Activated CD8-positive, alpha-beta T cell treated with anti-CD3 and anti-CD28 coated beads for 36 hours (primary cell): ENCODE data around the gene CCDC116. TPM values are rescaled to one million over a fixed set of nuclear protein-coding genes. Genes with fewer than 3 reads are reported as not detected.
A peak's percentile ranks its signal among the peaks of the same experiment; 100 is the strongest.

ENCODE experiments used
- ATAC-seq: fragments of 200-7000 bp; cut with Tn5 transposase; one replicate; pipeline ENCODE4 v1.10.0; 2021; ENCODE audit warnings: mild to moderate bottlenecking, moderate library complexity
- CTCF ChIA-PET: fragments of 350-600 bp; sonication (Branson Sonifier 250); formaldehyde crosslinking; loops from one replicate; lab custom pipeline; 2021; ENCODE audit warnings: antibody characterized with exemption; lab: Charles Lee
- POLR2A ChIA-PET: fragments of 350-600 bp; sonication (Branson Sonifier 250); formaldehyde crosslinking; loops from one replicate; lab custom pipeline; 2021; ENCODE audit warnings: antibody characterized with exemption; lab: Charles Lee
- DNase-seq: peaks from one replicate; pipeline ENCODE4 v3.0.0-alpha.2; 2020
- H3K27ac Mint-ChIP-seq: one replicate; pipeline ENCODE4 v1.8.0; 2021; ENCODE audit warnings: mild to moderate bottlenecking, mixed read lengths
- H3K27me3 Mint-ChIP-seq: one replicate; pipeline ENCODE4 v1.8.0; 2021; ENCODE audit warnings: mixed read lengths
- H3K36me3 Mint-ChIP-seq: one replicate; pipeline ENCODE4 v1.8.0; 2021; ENCODE audit warnings: low read depth, mixed read lengths
- H3K4me1 Mint-ChIP-seq: one replicate; pipeline ENCODE4 v1.8.0; 2021; ENCODE audit warnings: low read depth, mixed read lengths
- H3K4me3 Mint-ChIP-seq: one replicate; pipeline ENCODE4 v1.8.0; 2021; ENCODE audit warnings: mild to moderate bottlenecking, moderate library complexity, mixed read lengths
- H3K9me3 Mint-ChIP-seq: one replicate; pipeline ENCODE4 v1.8.0; 2021; ENCODE audit warnings: mixed read lengths
- intact Hi-C: fragments of 100-400 bp; cut with micrococcal nuclease; formaldehyde crosslinking; loops from one replicate; pipeline ENCODE4 v1.10.0; 2022
- total RNA-seq, 2 experiments: library from RNA; stranded (reverse); gene quantifications; one replicate each; pipeline ENCODE4 v1.2.3, GENCODE V29; 2021
- TF ChIP-seq, protein P1 (sequence below): fragments of 200-600 bp; IDR thresholded peaks from one replicate; pipeline ENCODE4 v1.8.0; 2022; ENCODE audit warnings: antibody characterized with exemption, mild to moderate bottlenecking

Gene CCDC116
- total RNA-seq, 2 experiments from 2014 or later: 0.45 TPM; not detected in 1

GRCh38 chr22:21623648-21623970 is 9.0 kb upstream of the CCDC116 start:
- H3K27me3 Mint-ChIP-seq: no peaks in the 10 kb centered on the region
- no peaks in the 10 kb centered on the region for H3K9me3 Mint-ChIP-seq
- H3K4me3 Mint-ChIP-seq: no peak overlapping the region
- DNase-seq (no peak), ATAC-seq (no peak)
- ChIA-PET CTCF (interaction anchor here (0.6 to 6.5 kb wide), 7 partner anchors 9 to 23 kb away, joined by 3 to 37 read pairs (median 3); partner anchors contain the start of genes CCDC116 and SDF2L1), POLR2A (interaction anchor here (2.2 kb wide), 1 partner anchor 19 kb away, joined by 11 read pairs; the partner anchor contains the start of gene SDF2L1)
- TF ChIP-seq, protein P1, sequence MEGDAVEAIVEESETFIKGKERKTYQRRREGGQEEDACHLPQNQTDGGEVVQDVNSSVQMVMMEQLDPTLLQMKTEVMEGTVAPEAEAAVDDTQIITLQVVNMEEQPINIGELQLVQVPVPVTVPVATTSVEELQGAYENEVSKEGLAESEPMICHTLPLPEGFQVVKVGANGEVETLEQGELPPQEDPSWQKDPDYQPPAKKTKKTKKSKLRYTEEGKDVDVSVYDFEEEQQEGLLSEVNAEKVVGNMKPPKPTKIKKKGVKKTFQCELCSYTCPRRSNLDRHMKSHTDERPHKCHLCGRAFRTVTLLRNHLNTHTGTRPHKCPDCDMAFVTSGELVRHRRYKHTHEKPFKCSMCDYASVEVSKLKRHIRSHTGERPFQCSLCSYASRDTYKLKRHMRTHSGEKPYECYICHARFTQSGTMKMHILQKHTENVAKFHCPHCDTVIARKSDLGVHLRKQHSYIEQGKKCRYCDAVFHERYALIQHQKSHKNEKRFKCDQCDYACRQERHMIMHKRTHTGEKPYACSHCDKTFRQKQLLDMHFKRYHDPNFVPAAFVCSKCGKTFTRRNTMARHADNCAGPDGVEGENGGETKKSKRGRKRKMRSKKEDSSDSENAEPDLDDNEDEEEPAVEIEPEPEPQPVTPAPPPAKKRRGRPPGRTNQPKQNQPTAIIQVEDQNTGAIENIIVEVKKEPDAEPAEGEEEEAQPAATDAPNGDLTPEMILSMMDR: no peak
- peaks cover 30% of the 10 kb centered on the region for H3K36me3 Mint-ChIP-seq
- H3K4me1 Mint-ChIP-seq: peaks cover 30% of the 10 kb centered on the region
- intact Hi-C loops: no loop called here
- H3K27ac Mint-ChIP-seq: no peak overlapping the region

DNA sequence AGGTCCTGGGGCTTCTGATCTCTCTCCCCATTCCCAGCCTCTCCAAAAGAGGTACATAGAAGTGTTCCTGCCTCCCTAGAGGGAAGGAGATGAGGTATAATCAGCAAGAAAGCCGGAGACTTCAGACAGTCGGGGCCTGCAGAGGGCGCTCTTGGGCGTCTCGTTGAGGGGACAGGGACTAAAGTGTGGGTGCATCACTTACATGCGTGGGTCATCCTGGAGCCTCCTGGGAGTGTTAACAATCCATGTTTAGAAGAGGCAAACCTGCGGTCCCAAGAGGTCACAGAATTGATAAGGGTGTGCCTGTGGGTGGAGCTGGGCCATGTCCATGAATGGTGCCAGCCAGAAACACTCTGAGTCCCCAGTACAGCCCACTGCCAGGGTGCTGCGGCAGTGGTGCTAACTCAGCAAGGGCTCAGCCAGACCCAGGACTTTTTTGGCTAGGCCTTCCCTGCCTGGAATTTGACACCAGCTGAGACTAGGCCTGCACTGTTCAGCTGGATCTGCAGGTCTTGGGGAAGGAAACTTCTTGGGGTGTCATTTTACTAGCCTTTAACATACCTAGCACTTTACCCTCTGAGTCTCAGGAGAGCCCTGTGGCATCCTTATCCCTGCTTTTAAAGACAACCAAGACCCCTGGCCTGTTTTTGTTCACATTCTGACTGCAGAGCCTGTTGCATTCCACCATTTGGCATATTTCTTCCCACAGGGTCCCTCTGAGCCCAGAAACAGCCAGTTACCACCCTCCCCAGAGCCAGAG is 8.3 kb upstream of the CCDC116 start:
- intact Hi-C loops: no loop called here
- Mint-ChIP-seq H3K27ac (peak overlapping the region; percentile 73), H3K9me3 (no peaks in the 10 kb centered on the region), H3K27me3 (no peaks in the 10 kb centered on the region), H3K4me1 (peaks cover 32% of the 10 kb centered on the region), H3K4me3 (no peak overlapping the region), H3K36me3 (peaks cover 35% of the 10 kb centered on the region)
- DNase-seq (peak; percentile 66), ATAC-seq (no peak)
- ChIA-PET CTCF (interaction anchor here (1.1 to 6.5 kb wide), 5 partner anchors 8 to 22 kb away, joined by 3 to 37 read pairs (median 8); partner anchors contain the start of genes CCDC116 and SDF2L1), POLR2A (interaction anchor here (0.6 to 2.2 kb wide), 6 partner anchors 8 to 604 kb away, joined by 3 to 11 read pairs (median 5); partner anchors contain the start of gene SDF2L1)
- TF ChIP-seq, protein P1: peak; percentile 65

DNA sequence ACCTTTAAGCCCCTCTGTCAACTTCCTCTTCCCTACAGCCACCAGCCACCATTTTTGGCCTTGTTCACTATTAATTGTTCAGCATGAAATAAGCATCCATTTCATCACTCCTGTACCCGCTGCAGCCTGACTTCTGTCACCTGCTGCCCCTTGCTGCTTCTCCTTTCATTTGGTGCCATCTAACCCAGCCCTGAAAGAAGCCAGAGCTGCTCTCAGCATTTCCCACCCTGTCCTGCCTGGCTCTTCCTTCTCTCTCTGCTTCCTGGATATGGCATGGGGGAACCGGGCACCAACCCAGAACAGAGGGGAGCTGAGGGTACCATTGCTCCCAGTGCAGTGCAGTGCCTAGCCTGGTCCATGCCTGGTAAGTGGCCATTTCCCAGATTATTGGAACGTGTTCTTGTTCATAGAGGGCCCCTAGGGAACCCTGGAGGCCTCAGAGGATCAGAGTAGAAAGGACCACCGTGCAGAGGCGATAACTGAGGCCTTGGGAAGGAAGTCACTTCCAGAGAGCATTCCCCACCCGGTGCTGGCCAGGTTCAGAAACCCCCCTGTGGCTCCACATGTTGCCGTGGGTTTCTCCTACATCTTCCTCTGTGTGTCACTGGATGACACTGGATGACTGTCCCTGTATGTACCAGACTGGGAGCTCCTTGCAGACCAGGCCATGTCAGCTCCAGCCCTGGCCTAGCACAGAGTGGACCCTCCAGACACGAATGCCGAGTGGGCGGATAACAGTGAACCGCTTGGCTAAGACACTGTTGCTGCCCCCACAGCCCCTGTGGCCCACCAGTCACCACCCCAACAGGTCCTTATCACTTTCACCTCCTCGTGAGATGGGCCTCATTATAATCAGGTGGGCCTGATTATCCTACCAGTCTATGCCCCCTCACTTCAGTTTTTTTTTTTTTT is 7.4 kb upstream of the CCDC116 start:
- intact Hi-C loops: no loop called here
- H3K4me1 Mint-ChIP-seq: peaks cover 32% of the 10 kb centered on the region
- POLR2A ChIA-PET: interaction anchor here (0.6 to 1.5 kb wide), 5 partner anchors 9 to 604 kb away, joined by 3 to 6 read pairs (median 5); no protein-coding TSS in a partner anchor
- TF ChIP-seq, protein P1: no peak
- no peak overlapping the region for H3K4me3 Mint-ChIP-seq
- ATAC-seq (no peak), DNase-seq (no peak)
- H3K9me3 Mint-ChIP-seq: no peaks in the 10 kb centered on the region
- no peaks in the 10 kb centered on the region for H3K27me3 Mint-ChIP-seq
- CTCF ChIA-PET: interaction anchor here (0.8 to 6.5 kb wide), 5 partner anchors 11 to 21 kb away, joined by 3 to 37 read pairs (median 8); partner anchors contain the start of gene SDF2L1
- H3K36me3 Mint-ChIP-seq: peaks cover 34% of the 10 kb centered on the region
- H3K27ac Mint-ChIP-seq: peak overlapping the region; percentile 73

DNA sequence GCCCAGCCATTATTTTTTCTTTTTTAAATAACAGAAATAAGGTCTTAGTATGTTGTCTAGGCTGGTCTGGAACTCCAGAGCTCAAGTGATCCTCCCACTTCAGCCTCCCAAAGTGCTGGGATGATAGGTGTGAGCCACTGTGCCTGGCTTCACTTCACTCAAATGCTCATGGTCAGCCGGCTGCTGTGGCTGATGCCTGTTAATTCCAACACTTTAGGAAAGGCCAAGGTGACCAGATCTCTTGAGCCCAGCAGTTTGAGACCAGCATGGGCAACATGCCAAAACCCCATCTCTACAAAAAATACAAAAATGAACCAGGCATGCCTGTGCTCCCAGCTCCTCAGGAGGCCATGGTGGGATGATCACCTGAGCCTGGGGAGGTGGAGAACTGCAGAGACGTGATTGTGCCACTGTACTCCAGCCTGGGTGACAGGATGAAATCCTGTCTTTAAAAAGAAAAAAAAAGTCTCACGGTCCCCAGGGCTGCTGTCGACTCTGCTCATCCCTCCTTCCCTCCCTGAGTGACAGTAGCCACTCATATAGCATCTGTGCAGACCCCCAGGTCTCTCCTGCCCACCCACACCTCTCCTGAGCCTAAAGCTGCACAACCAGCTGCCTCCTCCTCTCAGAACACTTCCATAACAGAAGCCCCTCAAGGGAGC is 6.4 kb upstream of the CCDC116 start:
- intact Hi-C loops: no loop called here
- H3K27me3 Mint-ChIP-seq: no peaks in the 10 kb centered on the region
- POLR2A ChIA-PET: interaction anchor here (0.8 to 6.9 kb wide), 3 partner anchors 10 to 61 kb away, joined by 3 to 98 read pairs (median 4); partner anchors contain the start of gene SDF2L1

More for the DNA sequence above, 6.4 kb upstream of the CCDC116 start:
- ATAC-seq (no peak), DNase-seq (no peak)
- Mint-ChIP-seq H3K4me3 (peak overlapping the region; percentile 86), H3K27ac (peak overlapping the region; percentile 73), H3K36me3 (peaks cover 32% of the 10 kb centered on the region), H3K9me3 (no peaks in the 10 kb centered on the region), H3K4me1 (peaks cover 39% of the 10 kb centered on the region)
- CTCF ChIA-PET: interaction anchor here (0.8 to 6.5 kb wide), 4 partner anchors 16 to 55 kb away, joined by 3 to 37 read pairs (median 3); partner anchors contain the start of gene SDF2L1
- TF ChIP-seq, protein P1: no peak
